ENCODE data around the gene PDE10A.

- TF ChIP-seq GATA2 (IDR thresholded peaks at IDR 0.05; ENCODE audit: low read depth, low read length) (no peak), GATA3 (IDR thresholded peaks at IDR 0.05; ENCODE audit: low read depth, low read length) (no peak)
These were observed 47.4 kb downstream of the PDE10A start for GRCh38 chr6:165615636-165616035.

Data from SH-SY5Y (cell line).